CD4-positive, alpha-beta T cell (primary cell): ENCODE results near the gene KPTN. TPM values are rescaled to one million over a fixed set of nuclear protein-coding genes. Genes with fewer than 3 reads are reported as not detected.

ENCODE experiments used
- ATAC-seq: fragments of 200-7000 bp; cut with Tn5 transposase; one replicate; pipeline ENCODE4 v1.10.0; 2022; ENCODE audit warnings: mild to moderate bottlenecking; ENCODE audit not compliant: poor library complexity
- CTCF ChIA-PET: fragments of 350-600 bp; sonication (Branson Sonifier 250); formaldehyde crosslinking; loops from one replicate; lab custom pipeline; 2021; ENCODE audit warnings: antibody characterized with exemption, inconsistent platforms; lab: Charles Lee
- POLR2A ChIA-PET: fragments of 350-600 bp; sonication (Branson Sonifier 250); formaldehyde crosslinking; loops from one replicate; lab custom pipeline; 2021; ENCODE audit warnings: antibody characterized with exemption, inconsistent platforms; lab: Charles Lee
- DNase-seq, 14 experiments: peaks; one replicate each; pipeline ENCODE4 v3.0.0-alpha.2; 2013 to 2020; ENCODE audit warnings: mixed read lengths in 2 of 14
- H3K27ac ChIP-seq, 2 donors: one replicate each; pipeline versions ENCODE4 v1.5.1 to v1.7.0; 2013; ENCODE audit warnings: low read length in 2 of 2, low read depth in 1 of 2, mild to moderate bottlenecking in 1 of 2
- H3K27me3 ChIP-seq, 2 experiments: 1 replicate in 1 of 2; 2 replicates in 1 of 2; pipeline versions ENCODE4 v1.6.1 to v1.7.0; 2013; ENCODE audit warnings: low read length in 2 of 2, control low read depth in 1 of 2, mild to moderate bottlenecking in 1 of 2, moderate library complexity in 1 of 2; ENCODE audit not compliant: insufficient read depth in 2 of 2, control insufficient read depth in 1 of 2
- H3K36me3 ChIP-seq: one replicate; pipeline ENCODE4 v1.6.1; 2013; ENCODE audit warnings: low read length, control low read depth; ENCODE audit not compliant: insufficient read depth
- H3K4me1 ChIP-seq: one replicate; pipeline ENCODE4 v1.6.1; 2013; ENCODE audit warnings: low read length, control low read depth; ENCODE audit not compliant: insufficient read depth
- H3K4me3 ChIP-seq: one replicate; pipeline ENCODE4 v1.5.1; 2013; ENCODE audit warnings: mild to moderate bottlenecking, low read length, moderate library complexity
- H3K9me3 ChIP-seq, 2 experiments: 1 replicate in 1 of 2; 2 replicates in 1 of 2; pipeline versions ENCODE4 v1.6.1 to v1.7.0; 2013; ENCODE audit warnings: low read length in 2 of 2, mild to moderate bottlenecking in 2 of 2, control low read depth in 1 of 2, moderate library complexity in 1 of 2; ENCODE audit not compliant: control insufficient read depth in 1 of 2, insufficient read depth in 1 of 2
- H3K27ac Mint-ChIP-seq: one replicate; pipeline ENCODE4 v1.8.0; 2020; ENCODE audit warnings: mixed read lengths
- H3K27me3 Mint-ChIP-seq: one replicate; pipeline ENCODE4 v1.8.0; 2021; ENCODE audit warnings: mixed read lengths
- H3K36me3 Mint-ChIP-seq: one replicate; pipeline ENCODE4 v1.8.0; 2021; ENCODE audit warnings: low read depth, mixed read lengths
- H3K4me1 Mint-ChIP-seq: one replicate; pipeline ENCODE4 v1.8.0; 2021; ENCODE audit warnings: low read depth, mixed read lengths
- H3K4me3 Mint-ChIP-seq: one replicate; pipeline ENCODE4 v1.8.0; 2020; ENCODE audit warnings: mild to moderate bottlenecking, mixed read lengths
- H3K9me3 Mint-ChIP-seq: one replicate; pipeline ENCODE4 v1.8.0; 2020; ENCODE audit warnings: mixed read lengths
- CTCF ChIP-seq: fragments of 200-600 bp; IDR thresholded peaks from one replicate; pipeline ENCODE4 v1.8.0; 2022; ENCODE audit warnings: antibody characterized with exemption, mild to moderate bottlenecking
- intact Hi-C, 2 experiments: fragments of 100-400 bp; cut with DNase I in 1 of 2; cut with micrococcal nuclease in 1 of 2; formaldehyde crosslinking; loops; one replicate each; pipeline versions ENCODE4 v1.15.1 to v1.9.0; 2023 to 2025; cut with DNase I, micrococcal nuclease
- total RNA-seq, 174 experiments: library from RNA in 2 of 174; stranded (reverse) in 2 of 174; gene quantifications; one replicate each; pipeline ENCODE4 v1.2.3 and lab custom pipeline; 2021 to 2026

Gene KPTN
- total RNA-seq, 2 experiments from 2014 or later, result 3.6 to 4.5 TPM

GRCh38 chr19:47526798-47527197, 42.8 kb upstream of the KPTN start:
- no peak for TF ChIP-seq CTCF
- peaks cover 4% of the 10 kb centered on the region for H3K4me1 ChIP-seq
- H3K27ac ChIP-seq, result no peak overlapping the region
- ATAC-seq, result no peak
- H3K36me3 ChIP-seq, result no peaks in the 10 kb centered on the region
- ChIA-PET CTCF (no interaction called here), POLR2A (no interaction called here)
- Mint-ChIP-seq H3K4me1 (no peaks in the 10 kb centered on the region), H3K27me3 (peaks cover 4% of the 10 kb centered on the region), H3K9me3 (no peaks in the 10 kb centered on the region), H3K4me3 (no peak overlapping the region), H3K27ac (no peak overlapping the region), H3K36me3 (no peaks in the 10 kb centered on the region)
- H3K4me3 ChIP-seq, result no peak overlapping the region
- no peaks in the 10 kb centered on the region for H3K9me3 ChIP-seq
- H3K27me3 ChIP-seq, result peaks cover 2% of the 10 kb centered on the region in 2 experiments
- DNase-seq, result no peak
- intact Hi-C loops, result no loop called here

- ChIA-PET CTCF (interaction anchor here (0.9 kb wide), 1 partner anchor 8 kb away, joined by 3 read pairs; the partner anchor contains the start of gene NAPA), POLR2A (no interaction called here)
- Mint-ChIP-seq H3K27me3 (peaks cover 8% of the 10 kb centered on the region), H3K9me3 (no peaks in the 10 kb centered on the region), H3K27ac (no peak overlapping the region), H3K4me3 (no peak overlapping the region), H3K4me1 (peaks cover 10% of the 10 kb centered on the region), H3K36me3 (no peaks in the 10 kb centered on the region)
- Histone ChIP-seq H3K27ac (no peak overlapping the region), H3K4me1 (peaks cover 16% of the 10 kb centered on the region), H3K27me3 (peaks cover 2 to 3% of the 10 kb centered on the region in 2 experiments), H3K9me3 (no peaks in the 10 kb centered on the region), H3K36me3 (no peaks in the 10 kb centered on the region), H3K4me3 (no peak overlapping the region)
- ATAC-seq (no peak), DNase-seq (no peak)
- intact Hi-C loops, result no loop called here
- TF ChIP-seq CTCF, result no peak
Measured at GRCh38 chr19:47523473-47523872, 39.5 kb upstream of the KPTN start.

- Histone ChIP-seq H3K9me3 (no peaks in the 10 kb centered on the region), H3K27ac (no peak overlapping the region), H3K4me3 (no peak overlapping the region), H3K36me3 (no peaks in the 10 kb centered on the region), H3K27me3 (peaks cover 2 to 3% of the 10 kb centered on the region in 2 experiments), H3K4me1 (peaks cover 30% of the 10 kb centered on the region)
- Mint-ChIP-seq H3K4me1 (peaks cover 28% of the 10 kb centered on the region), H3K27ac (no peak overlapping the region), H3K27me3 (peaks cover 8% of the 10 kb centered on the region), H3K4me3 (no peak overlapping the region), H3K9me3 (no peaks in the 10 kb centered on the region), H3K36me3 (no peaks in the 10 kb centered on the region)
- TF ChIP-seq CTCF, result no peak
- ChIA-PET POLR2A (no interaction called here), CTCF (interaction anchor here (1.3 kb wide), 1 partner anchor 85 kb away, joined by 5 read pairs; no protein-coding TSS in a partner anchor)
- ATAC-seq (no peak), DNase-seq (no peak)
- intact Hi-C loops, result no loop called here
Measured at GRCh38 chr19:47521473-47522180, 37.6 kb upstream of the KPTN start.
